GM23248 (cell line): ENCODE measurements around the gene TMEM270. TPM values are rescaled to one million over a fixed set of nuclear protein-coding genes. Genes with fewer than 3 reads are reported as not detected.

Source experiments
- DNase-seq: peaks from one replicate; pipeline ENCODE4 v3.0.0-alpha.2; 2015
- H2AFZ ChIP-seq: fragments of 200-600 bp; sonication (generic); 2 replicates; pipeline ENCODE4 v1.6.1; 2016; ENCODE audit warnings: antibody characterized with exemption
- H3F3A ChIP-seq: fragments of 200-600 bp; sonication (generic); 2 replicates; pipeline ENCODE4 v1.6.1; 2016; ENCODE audit warnings: mild to moderate bottlenecking, antibody characterized with exemption, mixed run types; ENCODE audit not compliant: insufficient read depth
- H3K27ac ChIP-seq: fragments of 200-600 bp; sonication (generic); 2 replicates; pipeline ENCODE4 v1.5.1; 2016; ENCODE audit warnings: mild to moderate bottlenecking
- H3K27me3 ChIP-seq: fragments of 200-600 bp; sonication (generic); replicated peaks from 2 replicates; pipeline ENCODE4 v1.6.1; 2016; ENCODE audit warnings: mild to moderate bottlenecking; ENCODE audit not compliant: insufficient read depth
- H3K36me3 ChIP-seq: fragments of 200-600 bp; sonication (generic); 2 replicates; pipeline ENCODE4 v1.6.1; 2016; ENCODE audit warnings: low read depth, mild to moderate bottlenecking
- H3K4me1 ChIP-seq: fragments of 200-600 bp; sonication (generic); 2 replicates; pipeline ENCODE4 v1.6.1; 2016; ENCODE audit warnings: mild to moderate bottlenecking; ENCODE audit not compliant: insufficient read depth
- H3K4me2 ChIP-seq: fragments of 200-600 bp; sonication (generic); one replicate; pipeline ENCODE4 v1.6.1; 2016; ENCODE audit warnings: mild to moderate bottlenecking; ENCODE audit not compliant: unreplicated experiment
- H3K4me3 ChIP-seq: fragments of 200-600 bp; sonication (generic); 2 replicates; pipeline ENCODE4 v1.5.1; 2016; ENCODE audit warnings: mild to moderate bottlenecking
- H3K79me2 ChIP-seq: fragments of 200-600 bp; sonication (generic); 2 replicates; pipeline ENCODE4 v1.6.1; 2016; ENCODE audit warnings: mild to moderate bottlenecking; ENCODE audit not compliant: insufficient read depth
- H3K9ac ChIP-seq: fragments of 200-600 bp; sonication (generic); 2 replicates; pipeline ENCODE4 v1.6.1; 2016; ENCODE audit warnings: mild to moderate bottlenecking
- H3K9me2 ChIP-seq: fragments of 200-600 bp; sonication (generic); 2 replicates; pipeline ENCODE4 v1.6.1; 2016; ENCODE audit warnings: mixed run types, mild to moderate bottlenecking, moderate library complexity; ENCODE audit not compliant: insufficient read depth
- H3K9me3 ChIP-seq: fragments of 200-600 bp; sonication (generic); one replicate; pipeline ENCODE4 v1.6.1; 2017; ENCODE audit warnings: low read depth
- H4K20me1 ChIP-seq: fragments of 200-600 bp; sonication (generic); 2 replicates; pipeline ENCODE4 v1.6.0; 2016; ENCODE audit not compliant: insufficient read depth
- EZH2 ChIP-seq: fragments of 200-600 bp; sonication (generic); IDR thresholded peaks from 2 replicates; pipeline ENCODE4 v1.6.1; 2018; ENCODE audit warnings: antibody characterized with exemption, mild to moderate bottlenecking; ENCODE audit not compliant: insufficient read depth, poor library complexity, severe bottlenecking
- EZH2phosphoT487 ChIP-seq: fragments of 200-600 bp; sonication (generic); IDR thresholded peaks from 2 replicates; pipeline ENCODE4 v1.6.1; 2018; ENCODE audit warnings: antibody characterized with exemption, moderate library complexity, mild to moderate bottlenecking, low read depth; ENCODE audit not compliant: insufficient read depth
- WGBS, 2 experiments: methylation state at CpG; one replicate each; pipeline ENCODE4 v1.1.6; 2015 to 2017; ENCODE audit warnings: low lambda C conversion rate in 2 of 2, low coverage in 1 of 2; ENCODE audit errors: missing lambda C conversion rate in 2 of 2; 5-methylcytosine and 5-hydroxymethylcytosine counted together
- in situ Hi-C: fragments of 300-500 bp; cut with MboI; formaldehyde crosslinking; loops from 2 replicates; pipeline ENCODE4 v1.15.0; 2020
- polyA plus RNA-seq: library from polyadenylated mRNA; unstranded; fragments of >200 nt; fragmentation: Nextera tagmentation; extraction: Ambion mirVana; gene quantifications from 2 replicates; pipeline ENCODE4 v1.2.1, GENCODE V29; 2016
- total RNA-seq: library from RNA; depleted of rRNA; stranded (reverse); fragments of >200 nt; shearing (Covaris generic); gene quantifications from 2 replicates; pipeline ENCODE4 v1.2.3, GENCODE V29; 2014

The TMEM270 gene
- total and polyA plus RNA-seq, 2 experiments from 2014 or later: not detected

GRCh38 chr7:73858807-73859206 is 2.2 kb upstream of the TMEM270 start:
- Histone ChIP-seq H3K4me3 (no peak overlapping the region), H2AFZ (no peak overlapping the region), H3F3A (no peaks in the 10 kb centered on the region), H3K4me1 (no peaks in the 10 kb centered on the region), H3K27me3 (no peaks in the 10 kb centered on the region), H3K9me2 (no peaks in the 10 kb centered on the region), H3K79me2 (no peaks in the 10 kb centered on the region), H3K36me3 (no peaks in the 10 kb centered on the region), H3K4me2 (no peak overlapping the region), H3K9ac (no peak overlapping the region), H3K27ac (no peak overlapping the region), H4K20me1 (no peaks in the 10 kb centered on the region), H3K9me3 (no peaks in the 10 kb centered on the region)
- TF ChIP-seq EZH2phosphoT487: no peak
- no peak for TF ChIP-seq EZH2
- in situ Hi-C loops: loop anchor here (25.0 kb wide), 2 partner anchors 247 to 528 kb away; partner anchors contain the start of gene MLXIPL
- WGBS, 2 experiments: 32 to 35% methylated on average over 2 of the region's 2 CpGs
- peak; percentile 36 for DNase-seq

DNA sequence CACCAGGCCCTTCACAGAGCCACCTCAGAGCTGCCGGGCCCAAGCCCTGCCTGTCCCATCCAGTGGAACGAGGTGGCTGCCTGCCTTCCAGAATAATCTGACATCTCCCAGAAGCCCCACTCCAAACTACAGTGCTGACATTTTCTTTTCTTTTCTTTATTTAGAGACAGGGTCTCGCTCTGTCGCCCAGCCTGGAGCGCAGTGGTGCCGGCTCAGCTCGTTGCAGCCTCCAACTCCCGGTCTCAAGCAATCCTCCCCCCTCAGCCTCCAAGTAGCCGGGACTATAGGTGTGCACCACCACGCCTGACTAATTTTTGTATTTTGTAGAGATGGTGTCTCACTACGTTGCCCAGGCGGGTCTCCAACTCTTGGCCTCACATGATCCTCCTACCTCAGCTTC is 346 bp downstream of the TMEM270 start:
- WGBS, 2 experiments: 89% methylated on average over 12 of the region's 12 CpGs
- no peak for DNase-seq
- no peaks in the 10 kb centered on the region for H3K4me1 ChIP-seq
- H3K79me2 ChIP-seq: no peaks in the 10 kb centered on the region
- TF ChIP-seq EZH2phosphoT487 (no peak), EZH2 (no peak)
- H3K9me3 ChIP-seq: no peaks in the 10 kb centered on the region
- H3K27me3 ChIP-seq: no peaks in the 10 kb centered on the region
- no peaks in the 10 kb centered on the region for H3K9me2 ChIP-seq
- no peak overlapping the region for H3K9ac ChIP-seq
- H3K36me3 ChIP-seq: no peaks in the 10 kb centered on the region
- no peak overlapping the region for H2AFZ ChIP-seq
- H3K27ac ChIP-seq: no peak overlapping the region
- in situ Hi-C loops: loop anchor here (25.0 kb wide), 2 partner anchors 249 to 526 kb away; partner anchors contain the start of gene MLXIPL
- no peak overlapping the region for H3K4me3 ChIP-seq
- no peak overlapping the region for H3K4me2 ChIP-seq
- H3F3A ChIP-seq: no peaks in the 10 kb centered on the region
- H4K20me1 ChIP-seq: no peaks in the 10 kb centered on the region

GRCh38 chr7:73864981-73865711 is 4.2 kb downstream of the TMEM270 start:
- in situ Hi-C loops: loop anchor here (25.0 kb wide), 2 partner anchors 253 to 522 kb away; partner anchors contain the start of gene MLXIPL
- no peaks in the 10 kb centered on the region for H3K9me3 ChIP-seq
- TF ChIP-seq EZH2phosphoT487 (no peak), EZH2 (no peak)
- WGBS, 2 experiments: 59 to 64% methylated on average over 7 to 8 of the region's 8 CpGs
- no peak overlapping the region for H3K9ac ChIP-seq
- no peak overlapping the region for H3K4me2 ChIP-seq
- H3K27ac ChIP-seq: no peak overlapping the region
- no peaks in the 10 kb centered on the region for H4K20me1 ChIP-seq
- DNase-seq: no peak
- H3F3A ChIP-seq: no peaks in the 10 kb centered on the region
- H3K9me2 ChIP-seq: no peaks in the 10 kb centered on the region
- H3K79me2 ChIP-seq: no peaks in the 10 kb centered on the region
- no peaks in the 10 kb centered on the region for H3K4me1 ChIP-seq
- no peak overlapping the region for H2AFZ ChIP-seq
- no peaks in the 10 kb centered on the region for H3K27me3 ChIP-seq
- H3K4me3 ChIP-seq: no peak overlapping the region
- no peaks in the 10 kb centered on the region for H3K36me3 ChIP-seq

DNA sequence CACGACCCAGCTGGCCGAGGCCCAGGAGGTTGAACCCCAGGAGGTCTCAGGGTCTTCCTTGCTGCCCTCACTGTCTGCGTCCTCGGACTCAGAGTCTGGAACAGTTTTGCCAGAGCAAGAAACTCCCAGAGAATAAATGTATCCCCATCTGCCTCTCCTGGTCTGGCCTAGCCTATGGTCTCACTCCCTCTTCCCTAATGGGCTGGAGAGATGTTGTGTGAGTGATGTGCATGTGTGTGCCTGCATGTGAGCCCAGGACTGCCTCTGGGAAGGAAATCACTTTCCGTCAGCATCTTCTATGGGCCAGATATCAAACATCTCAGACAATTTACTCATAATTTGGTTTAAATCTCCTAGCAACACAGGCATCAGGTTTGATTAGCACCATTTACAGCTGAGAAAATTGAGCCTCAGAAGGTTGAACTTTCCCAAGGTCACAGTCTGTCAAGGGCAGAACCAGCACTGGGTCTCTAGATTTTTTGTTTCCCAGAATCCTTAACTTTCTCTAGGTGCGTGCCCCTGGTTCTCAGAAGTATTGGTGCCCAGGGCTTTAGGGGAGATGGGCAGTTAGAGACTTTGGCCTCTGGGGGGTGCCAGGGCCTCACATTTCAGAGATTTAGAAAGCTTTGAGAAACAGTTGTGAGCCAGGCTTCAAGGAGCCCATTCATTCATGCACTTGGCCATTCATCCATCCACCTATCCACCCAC is 4.9 kb downstream of the TMEM270 start:
- H3K9me3 ChIP-seq: no peaks in the 10 kb centered on the region
- H3K79me2 ChIP-seq: no peaks in the 10 kb centered on the region
- no peak overlapping the region for H3K9ac ChIP-seq
- no peak for TF ChIP-seq EZH2
- no peak for TF ChIP-seq EZH2phosphoT487
- H3K4me2 ChIP-seq: no peak overlapping the region
- no peaks in the 10 kb centered on the region for H4K20me1 ChIP-seq
- H3K27ac ChIP-seq: no peak overlapping the region
- H3K27me3 ChIP-seq: no peaks in the 10 kb centered on the region
- H3K4me1 ChIP-seq: no peaks in the 10 kb centered on the region
- H3F3A ChIP-seq: no peaks in the 10 kb centered on the region
- no peak overlapping the region for H3K4me3 ChIP-seq
- no peak overlapping the region for H2AFZ ChIP-seq
- H3K36me3 ChIP-seq: no peaks in the 10 kb centered on the region
- no peaks in the 10 kb centered on the region for H3K9me2 ChIP-seq
- peak; percentile 84 for DNase-seq
- 62% methylated on average over 6 of the region's 6 CpGs for WGBS, 2 experiments
- in situ Hi-C loops: loop anchor here (25.0 kb wide), 2 partner anchors 254 to 521 kb away; partner anchors contain the start of gene MLXIPL
